ENCODE data around the gene ADGRG3.
"Not testable (repeated sequence)": the region's sequence is repeated elsewhere in the genome, so short reads cannot be mapped to it uniquely, and the experiment has no call there.

ADGRG3 gene

DNA sequence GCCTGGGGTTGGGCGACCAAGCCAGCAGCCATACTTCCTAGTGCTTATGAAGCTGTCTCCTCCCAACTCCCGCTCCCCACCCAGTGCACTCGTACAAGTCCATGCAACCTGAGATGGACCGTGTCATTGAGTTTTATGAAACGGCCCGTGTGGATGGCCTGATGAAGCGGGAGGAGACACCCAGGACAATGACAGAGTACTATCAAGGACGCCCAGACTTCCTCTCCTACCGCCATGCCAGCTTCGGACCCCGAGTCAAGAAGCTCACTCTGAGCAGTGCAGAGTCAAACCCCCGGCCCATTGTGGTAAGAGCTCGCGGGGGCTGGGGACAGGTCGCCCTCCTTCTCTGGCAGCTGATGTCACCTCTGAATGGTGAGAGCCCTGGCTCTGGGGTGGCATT lies 56.4 kb downstream of the ADGRG3 start:
- DNase-seq: no peak

DNA sequence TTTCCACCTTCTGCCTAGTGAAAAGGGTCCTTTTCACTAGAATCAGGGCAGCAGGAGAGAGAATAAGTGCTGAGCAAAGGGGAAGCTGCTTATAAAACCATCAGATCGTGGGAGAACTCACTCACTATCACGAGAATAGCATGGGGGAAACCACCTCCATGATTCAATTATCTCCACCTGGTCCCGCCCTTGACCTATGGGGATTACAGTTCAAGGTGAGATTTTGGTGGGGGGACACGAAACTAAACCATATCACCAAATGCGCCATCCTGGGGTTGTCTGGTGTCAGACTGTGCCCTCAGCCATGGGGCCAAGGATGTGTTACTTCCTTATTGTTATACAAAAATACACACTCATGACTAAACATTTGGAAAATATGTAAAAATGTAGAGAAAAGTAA lies 57.0 kb downstream of the ADGRG3 start:
- no peak for DNase-seq

DNA sequence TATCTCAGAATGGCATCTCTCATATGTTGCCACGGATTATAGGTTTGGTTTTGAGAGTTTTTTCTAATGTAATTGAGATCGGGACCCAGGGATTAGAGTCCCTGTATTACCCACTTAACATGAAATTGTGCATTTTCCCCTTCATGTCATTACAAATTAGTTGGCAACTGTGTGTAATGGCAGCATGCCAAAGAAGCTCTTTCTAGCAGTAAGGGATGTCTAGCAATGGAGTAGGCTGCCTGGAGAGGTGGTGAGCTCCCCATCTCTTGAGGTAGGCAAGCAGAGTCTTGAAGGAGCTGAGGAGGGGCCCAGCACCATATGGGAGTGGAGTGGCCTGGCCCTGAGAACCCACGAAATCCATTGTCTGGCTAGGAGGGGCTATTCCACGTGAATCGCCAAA lies 57.4 kb downstream of the ADGRG3 start:
- peak; percentile 31 for DNase-seq

DNA sequence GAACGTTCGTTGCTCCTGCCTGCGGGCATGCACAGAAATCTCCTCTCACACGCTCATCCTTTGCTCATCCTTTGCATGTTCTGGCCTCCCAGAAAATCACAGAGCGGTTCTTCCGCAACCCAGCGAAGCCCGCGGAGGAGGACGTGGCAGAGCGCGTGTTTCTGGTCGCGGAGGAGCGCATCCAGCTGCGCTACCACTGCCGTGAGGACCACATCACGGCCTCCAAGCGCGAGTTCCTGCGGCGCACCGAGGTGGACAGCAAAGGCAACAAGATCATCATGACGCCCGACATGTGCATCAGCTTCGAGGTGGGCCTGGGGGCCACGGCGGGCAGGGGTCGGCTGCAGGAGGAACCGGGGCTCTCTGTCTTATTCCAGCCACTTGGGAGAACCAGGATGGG lies 57.9 kb downstream of the ADGRG3 start:
- no peak for DNase-seq

DNA sequence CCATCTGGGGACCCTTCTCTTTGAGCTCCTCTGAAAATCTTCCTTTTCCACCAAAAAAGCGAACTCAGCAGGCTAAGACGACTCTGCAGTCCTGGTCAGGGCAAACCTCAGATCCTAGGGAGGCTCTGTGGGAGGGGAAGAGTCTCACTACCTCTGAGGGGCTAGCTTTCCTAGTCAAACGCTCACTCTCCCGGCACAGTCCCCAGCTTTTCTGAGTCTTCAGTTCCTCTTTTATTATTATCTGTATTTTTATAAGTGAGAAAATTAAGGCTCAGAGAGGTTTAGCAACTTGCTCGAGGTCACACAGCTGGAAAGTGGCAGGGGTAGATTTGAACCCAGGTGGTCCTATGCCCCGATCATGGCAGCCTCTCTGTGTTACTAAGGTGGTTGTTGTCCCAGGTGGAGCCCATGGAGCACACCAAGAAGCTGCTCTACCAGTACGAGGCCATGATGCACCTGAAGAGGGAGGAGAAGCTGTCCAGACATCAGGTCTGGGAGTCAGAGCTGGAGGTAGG lies 58.4 kb downstream of the ADGRG3 start:
- DNase-seq: no peak

DNA sequence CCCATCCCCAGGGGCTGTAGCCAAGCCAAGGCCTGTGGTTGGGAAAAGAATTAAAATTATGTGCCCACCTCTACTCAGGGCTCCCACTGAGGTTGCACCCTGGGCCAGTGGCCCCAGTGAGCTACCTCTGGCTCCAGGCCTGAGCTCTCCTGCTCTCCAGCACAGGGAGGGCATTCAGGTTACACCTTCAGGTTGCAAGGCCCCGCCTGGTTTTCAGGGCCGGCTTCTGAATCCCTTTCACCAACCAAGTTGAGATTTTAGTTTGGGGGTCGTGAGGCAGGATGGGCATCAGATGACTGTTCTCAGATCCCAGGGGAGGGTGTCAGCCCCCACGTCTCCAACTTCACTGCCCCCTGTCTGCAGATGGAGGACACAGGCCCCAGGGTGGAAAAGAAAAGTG lies 59.5 kb downstream of the ADGRG3 start:
- no peak for DNase-seq

DNA sequence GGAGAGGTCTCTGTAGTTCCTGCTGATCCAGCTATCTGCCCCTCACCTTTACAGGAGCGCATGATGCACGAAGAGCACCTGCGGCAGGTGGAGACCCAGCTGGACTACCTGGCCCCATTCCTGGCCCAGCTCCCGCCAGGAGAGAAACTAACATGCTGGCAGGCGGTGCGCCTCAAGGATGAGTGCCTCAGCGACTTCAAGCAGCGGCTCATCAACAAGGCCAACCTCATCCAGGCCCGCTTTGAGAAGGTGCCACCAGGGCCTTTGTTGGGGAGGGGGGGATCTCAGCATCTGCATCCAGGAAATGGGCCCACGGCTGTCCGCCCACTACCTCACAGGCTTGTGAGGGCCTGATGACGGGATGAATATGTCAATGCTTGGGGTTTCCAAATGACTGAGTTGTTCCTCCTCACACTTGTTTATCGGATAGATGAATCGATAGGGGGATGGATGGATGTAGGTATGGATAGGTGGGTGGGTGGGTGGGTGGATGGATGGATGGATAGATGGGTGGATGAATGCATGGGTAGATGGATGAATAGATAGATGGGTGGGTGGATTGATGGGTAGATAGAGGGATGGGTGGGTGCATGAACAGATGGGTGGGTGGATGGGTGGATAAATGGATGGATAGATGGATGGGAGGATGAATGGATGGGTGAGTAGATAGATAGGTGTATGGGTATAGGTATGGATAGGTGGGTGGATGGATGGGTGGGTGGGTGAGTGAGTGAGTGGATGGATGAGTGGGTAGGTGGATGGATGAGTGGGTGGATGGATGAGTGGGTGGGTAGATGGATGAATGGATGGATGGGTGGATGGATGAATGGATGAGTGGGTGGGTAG lies 60.5 kb downstream of the ADGRG3 start:
- no peak for DNase-seq

- DNase-seq: no peak
These were observed 61.0 kb downstream of the ADGRG3 start for GRCh38 chr16:57729182-57729484.

- DNase-seq: not testable (repeated sequence)
These were observed 61.7 kb downstream of the ADGRG3 start for GRCh38 chr16:57729852-57730251.

GRCh38 chr16:57730771-57731730 lies 62.9 kb downstream of the ADGRG3 start:
- no peak for DNase-seq

DNA sequence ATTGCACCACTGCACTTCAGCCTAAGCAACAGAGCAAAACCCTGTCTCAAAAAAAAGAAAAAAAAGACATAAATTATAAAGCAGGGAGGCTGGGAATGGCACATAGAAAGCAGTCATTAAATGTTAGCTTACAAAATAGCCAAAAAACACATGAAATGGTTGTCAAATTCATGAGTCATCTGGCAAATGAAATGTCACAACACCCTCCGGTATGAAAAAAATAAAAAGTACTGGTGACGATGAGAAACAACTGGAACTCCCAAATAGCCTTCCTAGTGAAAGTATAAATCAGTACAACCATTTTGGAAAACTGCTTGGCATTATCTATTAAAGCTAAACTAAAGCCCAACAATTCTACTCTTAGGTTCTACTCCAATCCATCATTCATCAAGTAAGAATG lies 63.9 kb downstream of the ADGRG3 start:
- DNase-seq: no peak

DNA sequence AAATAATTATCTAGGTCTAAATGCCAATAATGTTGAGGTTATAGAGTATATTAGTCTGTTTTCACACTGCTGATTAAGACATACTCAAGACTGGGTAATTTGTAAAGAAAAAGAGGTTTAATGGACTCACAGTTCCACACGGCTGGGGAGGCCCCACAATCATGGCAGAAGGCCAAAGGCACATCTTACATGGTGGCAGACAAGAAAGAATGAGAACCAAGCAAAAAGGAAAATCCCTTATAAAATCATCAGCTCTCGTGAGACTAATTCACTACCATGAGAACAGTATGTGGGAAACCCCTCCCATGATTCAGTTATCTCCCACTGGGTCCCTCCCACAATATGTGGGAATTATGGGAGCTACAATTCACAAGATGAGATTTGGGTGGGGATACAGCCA lies 64.6 kb downstream of the ADGRG3 start:
- no peak for DNase-seq

GRCh38 chr16:57734308-57734924 lies 66.3 kb downstream of the ADGRG3 start:
- no peak for DNase-seq

- peak; percentile 100 for DNase-seq
These were observed 67.0 kb downstream of the ADGRG3 start for GRCh38 chr16:57734925-57735754.

DNA sequence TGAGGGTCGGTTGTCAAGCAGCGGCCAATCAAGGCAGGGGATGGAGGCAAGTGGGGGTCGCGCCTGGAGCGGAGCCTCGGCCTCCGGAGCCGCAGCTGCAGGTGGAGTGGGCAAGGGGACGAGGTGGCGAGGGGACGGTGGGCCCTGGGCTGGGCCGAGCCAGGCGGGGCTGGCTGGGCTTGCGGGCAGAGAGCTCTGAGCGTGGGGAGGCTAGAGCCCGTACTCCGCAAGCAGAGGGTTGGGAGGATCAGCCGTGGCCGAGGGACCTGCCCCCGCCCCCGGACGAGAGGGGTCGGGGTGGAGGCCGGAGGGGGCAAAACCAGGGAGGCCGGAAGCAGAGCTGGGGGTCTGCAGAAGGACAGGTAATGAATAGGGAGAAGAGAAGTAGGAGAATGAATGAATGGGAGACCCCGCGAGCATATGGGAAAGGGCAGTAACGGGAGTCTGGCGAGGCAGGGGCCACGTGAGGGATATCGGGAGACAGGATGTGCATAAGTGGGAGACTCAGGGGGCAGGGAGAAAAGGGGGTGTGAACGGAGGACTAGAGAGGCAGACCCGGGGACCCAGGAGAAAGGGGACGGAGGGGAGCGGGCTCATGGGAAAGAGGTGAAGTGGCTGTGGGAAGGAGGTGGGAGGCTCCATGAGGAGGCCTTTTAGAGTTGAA lies 67.8 kb downstream of the ADGRG3 start, which contains the start of gene KATNB1:
KATNB1 (plus strand) TSS at position 16 of the 664 bp plus-strand sequence. CDS start 1,474 bp downstream, outside the sequence.
- no peak for DNase-seq

GRCh38 chr16:57736419-57737351 lies 68.6 kb downstream of the ADGRG3 start:
- peak; percentile 29 for DNase-seq

- no peak for DNase-seq
These were observed 70.7 kb downstream of the ADGRG3 start for GRCh38 chr16:57738844-57739243.
